ENCODE results near the gene MOB3B.

- TF ChIP-seq NFYB (IDR thresholded peaks at IDR 0.05; ENCODE audit: insufficient read depth, low read depth, low read length) (no peak), SMC3 (IDR thresholded peaks at IDR 0.05; ENCODE audit: borderline replicate concordance, low read length) (no peak), CTCF (IDR thresholded peaks at IDR 0.05 in 2 of 3, conservative IDR thresholded peaks at IDR 0.05 in 1 of 3; ENCODE audit: control insufficient read depth in 2 of 3, extremely low read depth in 1 of 3, insufficient read depth in 1 of 3, low read depth in 3 of 3, low read length in 3 of 3) (no peak), ZNF592 (IDR thresholded peaks at IDR 0.05) (no peak), EP300 (IDR thresholded peaks at IDR 0.05; ENCODE audit: borderline replicate concordance in 1 of 2, control insufficient read depth in 1 of 2, low read depth in 2 of 2, low read length in 2 of 2) (no peak), CEBPB (IDR thresholded peaks at IDR 0.05; ENCODE audit: borderline replicate concordance in 1 of 2, low read depth in 2 of 2, low read length in 2 of 2) (no peak), HDAC6 (IDR thresholded peaks at IDR 0.05; ENCODE audit: unreplicated experiment) (no peak)
- TF ChIP-seq, protein P1, sequence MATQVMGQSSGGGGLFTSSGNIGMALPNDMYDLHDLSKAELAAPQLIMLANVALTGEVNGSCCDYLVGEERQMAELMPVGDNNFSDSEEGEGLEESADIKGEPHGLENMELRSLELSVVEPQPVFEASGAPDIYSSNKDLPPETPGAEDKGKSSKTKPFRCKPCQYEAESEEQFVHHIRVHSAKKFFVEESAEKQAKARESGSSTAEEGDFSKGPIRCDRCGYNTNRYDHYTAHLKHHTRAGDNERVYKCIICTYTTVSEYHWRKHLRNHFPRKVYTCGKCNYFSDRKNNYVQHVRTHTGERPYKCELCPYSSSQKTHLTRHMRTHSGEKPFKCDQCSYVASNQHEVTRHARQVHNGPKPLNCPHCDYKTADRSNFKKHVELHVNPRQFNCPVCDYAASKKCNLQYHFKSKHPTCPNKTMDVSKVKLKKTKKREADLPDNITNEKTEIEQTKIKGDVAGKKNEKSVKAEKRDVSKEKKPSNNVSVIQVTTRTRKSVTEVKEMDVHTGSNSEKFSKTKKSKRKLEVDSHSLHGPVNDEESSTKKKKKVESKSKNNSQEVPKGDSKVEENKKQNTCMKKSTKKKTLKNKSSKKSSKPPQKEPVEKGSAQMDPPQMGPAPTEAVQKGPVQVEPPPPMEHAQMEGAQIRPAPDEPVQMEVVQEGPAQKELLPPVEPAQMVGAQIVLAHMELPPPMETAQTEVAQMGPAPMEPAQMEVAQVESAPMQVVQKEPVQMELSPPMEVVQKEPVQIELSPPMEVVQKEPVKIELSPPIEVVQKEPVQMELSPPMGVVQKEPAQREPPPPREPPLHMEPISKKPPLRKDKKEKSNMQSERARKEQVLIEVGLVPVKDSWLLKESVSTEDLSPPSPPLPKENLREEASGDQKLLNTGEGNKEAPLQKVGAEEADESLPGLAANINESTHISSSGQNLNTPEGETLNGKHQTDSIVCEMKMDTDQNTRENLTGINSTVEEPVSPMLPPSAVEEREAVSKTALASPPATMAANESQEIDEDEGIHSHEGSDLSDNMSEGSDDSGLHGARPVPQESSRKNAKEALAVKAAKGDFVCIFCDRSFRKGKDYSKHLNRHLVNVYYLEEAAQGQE (IDR thresholded peaks at IDR 0.05; ENCODE audit: low read depth, low read length), result no peak
Observed at GRCh38 chr9:27404661-27405060, 125.0 kb downstream of the MOB3B start.

All from GM12878 (cell line).